Measurements from ENCODE around the gene RHCG.
A peak's percentile ranks its signal among the peaks of the same experiment; 100 is the strongest.

RHCG gene

GRCh38 chr15:89502867-89503595 lies 6.6 kb upstream of the RHCG start:
- no peak for DNase-seq

- no peak for DNase-seq
These were observed 5.3 kb upstream of the RHCG start for GRCh38 chr15:89501646-89502045.

- DNase-seq = peak; percentile 32
These were observed 4.3 kb upstream of the RHCG start for GRCh38 chr15:89500397-89501270.

GRCh38 chr15:89499156-89499555 lies 2.8 kb upstream of the RHCG start:
- DNase-seq = no peak

- DNase-seq = no peak
These were observed 2.2 kb upstream of the RHCG start for GRCh38 chr15:89498574-89498906.

GRCh38 chr15:89497231-89497630 lies 848 bp upstream of the RHCG start:
- DNase-seq = no peak

- DNase-seq = no peak
These were observed 691 bp downstream of the RHCG start for GRCh38 chr15:89495638-89496145.

- no peak for DNase-seq
These were observed 1.3 kb downstream of the RHCG start for GRCh38 chr15:89494941-89495637.

GRCh38 chr15:89494031-89494430 lies 2.4 kb downstream of the RHCG start:
- DNase-seq = no peak

- no peak for DNase-seq
These were observed 3.3 kb downstream of the RHCG start for GRCh38 chr15:89492934-89493631.

GRCh38 chr15:89492111-89492641 lies 4.2 kb downstream of the RHCG start:
- DNase-seq = no peak

GRCh38 chr15:89490814-89491315 lies 5.5 kb downstream of the RHCG start:
- no peak for DNase-seq

- DNase-seq = no peak
These were observed 6.1 kb downstream of the RHCG start for GRCh38 chr15:89490081-89490813.

GRCh38 chr15:89489376-89489775 lies 7.0 kb downstream of the RHCG start:
- DNase-seq = no peak

GRCh38 chr15:89487791-89488190 lies 8.6 kb downstream of the RHCG start:
- no peak for DNase-seq

- peak; percentile 76 for DNase-seq
These were observed 9.7 kb downstream of the RHCG start for GRCh38 chr15:89486726-89487050.

- no peak for DNase-seq
These were observed 13.3 kb downstream of the RHCG start for GRCh38 chr15:89483079-89483478.

- DNase-seq = no peak
These were observed 14.2 kb downstream of the RHCG start for GRCh38 chr15:89482139-89482538.

GRCh38 chr15:89480505-89480904 lies 15.9 kb downstream of the RHCG start:
- DNase-seq = no peak

GRCh38 chr15:89479173-89479572 lies 17.2 kb downstream of the RHCG start:
- DNase-seq = no peak

GRCh38 chr15:89477411-89478242 lies 18.8 kb downstream of the RHCG start:
- DNase-seq = no peak
